SK-N-SH (cell line): ENCODE data around the gene STARD13.

Experiments
- CTCF ChIP-seq: fragments of 200-600 bp; sonication (generic); IDR thresholded peaks from 2 replicates; pipeline ENCODE4 v1.6.1; 2017; ENCODE audit warnings: antibody characterized with exemption, mild to moderate bottlenecking, moderate library complexity
- EZH2phosphoT487 ChIP-seq: fragments of 200-600 bp; sonication (generic); IDR thresholded peaks from 2 replicates; pipeline ENCODE4 v1.6.1; 2017; ENCODE audit warnings: low read depth, mixed run types, mild to moderate bottlenecking, antibody characterized with exemption, moderate library complexity, borderline replicate concordance
- MXI1 ChIP-seq: IDR thresholded peaks from 2 replicates; pipeline ENCODE4 v1.6.1; 2012; ENCODE audit warnings: mild to moderate bottlenecking, low read depth, low read length, improper control_type of control experiment
- NRF1 ChIP-seq: IDR thresholded peaks from 2 replicates; pipeline ENCODE4 v1.6.1; 2012; ENCODE audit warnings: low read depth, mild to moderate bottlenecking, low read length
- RAD21 ChIP-seq: IDR thresholded peaks from 2 replicates; pipeline ENCODE4 v1.6.1; 2012; ENCODE audit warnings: mild to moderate bottlenecking, low read length
- RFX5 ChIP-seq: IDR thresholded peaks from 2 replicates; pipeline ENCODE4 v1.6.1; 2012; ENCODE audit warnings: mild to moderate bottlenecking, improper control_type of control experiment, low read length
- SIN3A ChIP-seq: IDR thresholded peaks from 2 replicates; pipeline ENCODE4 v1.6.1; 2012; ENCODE audit warnings: low read depth, mild to moderate bottlenecking, low read length, moderate library complexity, borderline replicate concordance
- YY1 ChIP-seq: IDR thresholded peaks from 2 replicates; pipeline ENCODE4 v1.4.0; 2012; ENCODE audit warnings: low read depth, mild to moderate bottlenecking

GRCh38 chr13:33199289-33199850, 86.2 kb downstream of the STARD13 start:
- no peak for TF ChIP-seq CTCF
- TF ChIP-seq YY1 = no peak
- no peak for TF ChIP-seq EZH2phosphoT487
- no peak for TF ChIP-seq RFX5
- TF ChIP-seq RAD21 = no peak
- no peak for TF ChIP-seq NRF1
- no peak for TF ChIP-seq SIN3A
- TF ChIP-seq MXI1 = no peak
